Omental fat pad (tissue), 4 donors: Measurements from ENCODE around the gene KDM4C. TPM values are rescaled to one million over a fixed set of nuclear protein-coding genes. Genes with fewer than 3 reads are reported as not detected.

ENCODE experiments used
- ATAC-seq: fragments of 150-250 bp; one replicate; pipeline ENCODE4 v1.9.1; 2016; ENCODE audit warnings: mild to moderate bottlenecking, moderate library complexity; ENCODE audit not compliant: low FRiP score
- DNase-seq: peaks from one replicate; pipeline ENCODE4 v3.0.0-alpha.2; 2019; ENCODE audit warnings: low spot score
- total RNA-seq, 4 donors: library from RNA; depleted of rRNA; stranded (reverse); fragments of >200 nt; gene quantifications; one replicate each; pipeline ENCODE4 v1.1.0, GENCODE V29; 2016
- TF ChIP-seq, protein P1 (sequence below), 3 donors: fragments of 450-650 bp; IDR thresholded peaks; one replicate each; pipeline ENCODE4 v1.5.1; 2016 to 2017; ENCODE audit warnings: antibody characterized with exemption in 3 of 3, mild to moderate bottlenecking in 3 of 3, moderate library complexity in 2 of 3

Gene KDM4C
- total RNA-seq, 4 donors from 2014 or later, result 24.9 to 37.0 (median 32.0) TPM

DNA sequence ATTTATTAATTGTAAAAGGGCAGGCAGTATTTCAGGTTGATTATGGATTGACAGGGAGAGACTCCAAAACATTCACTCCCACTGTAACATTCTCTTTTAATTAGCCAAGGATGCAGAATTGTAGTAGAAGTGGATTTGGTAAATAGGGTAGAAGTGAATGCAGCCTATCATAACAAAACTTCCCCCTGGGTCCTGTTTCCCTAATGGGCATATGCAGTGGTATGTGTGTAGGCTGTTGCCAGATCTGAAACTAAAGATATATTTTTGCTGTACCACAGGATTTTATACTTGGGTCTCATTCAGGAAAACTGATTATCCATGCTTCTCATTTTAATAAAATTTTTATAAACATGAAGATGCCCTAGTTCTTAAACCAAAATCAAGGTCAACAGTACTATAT, 351.2 kb downstream of the KDM4C start:
- TF ChIP-seq, protein P1, sequence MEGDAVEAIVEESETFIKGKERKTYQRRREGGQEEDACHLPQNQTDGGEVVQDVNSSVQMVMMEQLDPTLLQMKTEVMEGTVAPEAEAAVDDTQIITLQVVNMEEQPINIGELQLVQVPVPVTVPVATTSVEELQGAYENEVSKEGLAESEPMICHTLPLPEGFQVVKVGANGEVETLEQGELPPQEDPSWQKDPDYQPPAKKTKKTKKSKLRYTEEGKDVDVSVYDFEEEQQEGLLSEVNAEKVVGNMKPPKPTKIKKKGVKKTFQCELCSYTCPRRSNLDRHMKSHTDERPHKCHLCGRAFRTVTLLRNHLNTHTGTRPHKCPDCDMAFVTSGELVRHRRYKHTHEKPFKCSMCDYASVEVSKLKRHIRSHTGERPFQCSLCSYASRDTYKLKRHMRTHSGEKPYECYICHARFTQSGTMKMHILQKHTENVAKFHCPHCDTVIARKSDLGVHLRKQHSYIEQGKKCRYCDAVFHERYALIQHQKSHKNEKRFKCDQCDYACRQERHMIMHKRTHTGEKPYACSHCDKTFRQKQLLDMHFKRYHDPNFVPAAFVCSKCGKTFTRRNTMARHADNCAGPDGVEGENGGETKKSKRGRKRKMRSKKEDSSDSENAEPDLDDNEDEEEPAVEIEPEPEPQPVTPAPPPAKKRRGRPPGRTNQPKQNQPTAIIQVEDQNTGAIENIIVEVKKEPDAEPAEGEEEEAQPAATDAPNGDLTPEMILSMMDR (IDR thresholded peaks at IDR 0.05), result no peak
- ATAC-seq (no peak), DNase-seq (no peak)

DNA sequence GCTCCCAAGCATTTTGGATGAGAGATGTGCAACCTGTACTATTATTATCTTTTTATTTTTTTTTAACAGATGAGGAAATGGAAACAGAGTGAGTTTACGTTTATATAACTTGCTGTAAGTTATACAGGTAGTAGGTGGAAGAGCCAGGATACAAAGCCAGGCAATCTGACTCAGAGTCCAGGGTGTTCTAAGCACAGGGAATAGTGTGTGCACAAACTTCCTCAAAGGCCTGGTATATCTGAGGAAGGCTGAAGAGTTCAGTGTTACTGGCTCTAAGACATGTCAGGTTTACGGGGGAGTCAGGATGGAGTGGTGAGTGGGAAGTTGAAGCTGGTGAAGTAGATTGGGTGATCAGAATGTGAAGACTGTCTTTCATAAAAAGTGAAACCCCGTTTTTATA, 353.6 kb downstream of the KDM4C start:
- DNase-seq (no peak), ATAC-seq (no peak)
- TF ChIP-seq, protein P1 (IDR thresholded peaks at IDR 0.05), result no peak

DNA sequence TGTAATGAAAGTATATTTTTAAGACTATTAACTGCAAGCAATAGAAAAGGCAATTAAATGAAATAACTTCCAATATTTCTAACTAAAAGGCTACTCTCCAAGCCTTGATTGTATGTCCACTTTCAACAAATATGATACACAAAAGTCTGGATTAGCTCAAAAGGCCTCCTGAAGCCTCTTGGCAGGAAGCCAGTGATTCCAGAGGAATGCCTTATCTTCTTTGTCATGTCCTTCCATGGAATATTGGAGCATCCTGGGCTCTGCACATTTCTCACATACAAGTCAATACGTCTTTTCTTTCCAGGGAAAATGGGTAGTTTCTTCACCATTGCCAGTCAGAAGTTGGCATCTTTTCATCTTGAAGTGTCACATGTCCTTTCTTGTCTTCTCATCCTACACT, 357.8 kb downstream of the KDM4C start:
- DNase-seq (no peak), ATAC-seq (no peak)
- TF ChIP-seq, protein P1 (IDR thresholded peaks at IDR 0.05), result no peak

DNA sequence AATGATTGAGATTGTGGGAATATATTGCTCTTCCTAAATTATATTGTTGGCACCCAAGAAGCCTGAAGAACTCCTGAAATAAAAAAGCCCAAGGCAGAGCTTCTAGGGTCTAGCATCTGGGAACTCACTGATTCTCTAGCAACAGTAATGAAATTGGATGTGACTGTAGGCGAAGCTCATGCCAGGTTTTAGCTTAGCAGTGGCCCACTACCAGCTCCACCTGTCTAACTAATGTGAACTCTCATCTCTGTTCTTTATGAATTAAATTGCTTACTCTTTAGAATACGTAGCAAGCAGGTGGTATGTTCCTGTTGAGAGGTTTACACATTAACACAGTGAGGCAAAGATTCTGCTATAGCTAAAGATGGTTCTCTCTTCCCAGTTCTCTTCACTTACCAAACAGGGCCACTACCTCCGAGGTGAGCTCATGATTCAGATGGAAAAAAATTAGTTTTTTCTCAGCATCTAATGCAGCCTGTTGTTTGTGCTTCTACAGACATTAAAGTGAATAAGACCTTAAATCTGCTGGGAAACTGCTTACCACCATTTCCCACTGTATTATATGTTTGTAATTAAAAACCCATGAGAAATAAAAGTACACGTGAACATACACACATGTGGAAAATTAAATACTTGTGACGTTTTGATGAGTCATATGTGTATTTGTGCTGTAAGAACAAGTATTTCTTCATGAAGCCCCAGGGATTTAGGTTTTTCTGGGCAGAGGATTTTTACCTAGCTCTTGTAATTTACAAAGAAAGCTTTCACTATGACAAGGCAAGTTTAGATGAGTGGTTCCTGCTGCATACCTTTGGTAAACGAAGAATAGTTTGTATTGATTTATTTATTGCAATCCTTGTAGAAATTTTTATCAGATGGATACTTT, 360.1 kb downstream of the KDM4C start:
- TF ChIP-seq, protein P1 (IDR thresholded peaks at IDR 0.05), result no peak
- ATAC-seq, result no peak
- DNase-seq, result no peak

DNA sequence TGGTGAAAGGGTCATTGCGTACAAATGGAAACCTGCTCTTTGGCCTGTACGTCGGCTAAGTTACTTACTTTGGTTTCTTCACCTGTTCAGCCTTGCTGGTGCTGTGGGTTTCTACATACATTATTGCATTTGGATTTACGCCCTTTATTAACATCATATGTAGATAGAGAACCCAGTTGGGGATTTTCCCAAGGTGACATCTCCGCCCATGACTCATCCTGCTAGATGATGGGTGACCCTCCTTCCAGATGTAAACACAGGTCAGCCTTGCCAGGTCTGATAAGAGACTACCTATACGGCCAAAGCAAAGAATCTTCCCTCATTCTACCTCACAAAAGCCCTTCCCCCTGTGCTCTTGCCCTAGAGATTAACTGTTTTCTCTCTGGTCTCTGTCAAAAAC, 360.9 kb downstream of the KDM4C start:
- TF ChIP-seq, protein P1 (IDR thresholded peaks at IDR 0.05), result no peak
- ATAC-seq, result no peak
- no peak for DNase-seq

DNA sequence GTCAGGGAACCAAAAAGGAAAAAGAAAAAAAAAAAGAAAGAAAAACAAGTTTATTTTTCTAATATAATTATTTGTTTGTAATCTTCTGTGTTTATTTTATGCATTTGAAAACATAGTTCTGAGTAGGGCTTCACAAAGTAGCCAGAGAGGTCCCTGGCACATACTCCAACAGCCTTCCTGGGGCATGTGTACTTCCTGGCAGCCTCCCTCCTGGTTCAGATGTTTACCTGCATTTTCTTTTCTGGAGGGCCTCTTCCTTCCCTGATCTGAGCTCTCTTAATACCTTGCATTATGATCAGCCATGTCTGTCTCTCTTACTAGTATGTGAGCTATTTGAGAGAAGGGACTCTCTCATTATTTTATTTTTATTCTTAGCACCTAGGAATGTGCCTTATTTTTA, 361.8 kb downstream of the KDM4C start:
- DNase-seq (no peak), ATAC-seq (no peak)
- TF ChIP-seq, protein P1 (IDR thresholded peaks at IDR 0.05), result no peak

DNA sequence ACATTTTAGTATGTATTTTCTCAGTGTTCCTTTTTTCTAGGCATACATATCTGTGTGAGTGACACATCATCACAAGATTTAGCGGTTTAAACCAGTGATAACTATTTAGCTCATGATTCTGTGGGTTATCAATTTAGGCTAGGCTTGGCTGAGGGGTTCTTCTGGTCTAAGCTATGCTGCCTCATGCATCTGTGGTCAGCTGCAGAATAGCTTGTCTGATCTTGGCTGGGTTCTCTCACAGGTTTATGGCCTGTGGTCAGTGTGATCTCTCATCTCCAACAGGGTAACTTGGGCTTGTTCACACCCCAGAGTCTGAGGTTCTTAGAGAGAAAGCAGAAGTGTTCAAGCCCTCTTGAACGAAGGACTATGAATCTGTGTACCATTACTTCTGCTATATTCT, 363.3 kb downstream of the KDM4C start:
- DNase-seq (no peak), ATAC-seq (no peak)
- TF ChIP-seq, protein P1 (IDR thresholded peaks at IDR 0.05), result no peak
